H1 (cell line): ENCODE data around the gene SPAG17. TPM values are rescaled to one million over a fixed set of nuclear protein-coding genes. Genes with fewer than 3 reads are reported as not detected.

Source experiments
- CTCF ChIA-PET: fragments of 300-600 bp; sonication (Branson Sonifier 250); formaldehyde crosslinking; loops from one replicate; lab custom pipeline; 2021; ENCODE audit not compliant: partially characterized antibody; lab: Charles Lee
- POLR2A ChIA-PET: fragments of 300-600 bp; sonication (Branson Sonifier 250); formaldehyde crosslinking; loops from one replicate; lab custom pipeline; 2021; ENCODE audit warnings: inconsistent platforms; ENCODE audit not compliant: partially characterized antibody; lab: Charles Lee
- DNase-seq, 2 experiments: peaks; one replicate each; pipeline versions ENCODE4 v3.0.0 to v3.0.0-alpha.2; 2010 to 2022; ENCODE audit warnings: low spot score in 2 of 2, low read depth in 1 of 2, mixed read lengths in 1 of 2
- FAIRE-seq: peaks from 2 replicates; lab custom pipeline; 2011; peaks lifted over from hg19 to GRCh38; lab: Jason Lieb, UNC
- H2AFZ ChIP-seq: 2 replicates; pipeline ENCODE4 v1.8.1; 2012; ENCODE audit warnings: low read length, inconsistent platforms
- H2AK5ac ChIP-seq: 2 replicates; pipeline ENCODE4 v1.6.1; 2013; ENCODE audit warnings: low read depth, low read length
- H2BK120ac ChIP-seq: replicated peaks from 2 replicates; pipeline ENCODE3; 2013; ENCODE audit warnings: low read depth, low read length, inconsistent platforms
- H2BK12ac ChIP-seq: 2 replicates; pipeline ENCODE4 v1.6.1; 2013; ENCODE audit warnings: low read depth, low read length
- H2BK15ac ChIP-seq: 2 replicates; pipeline ENCODE4 v1.6.1; 2013; ENCODE audit warnings: low read length
- H2BK20ac ChIP-seq: 2 replicates; pipeline ENCODE4 v1.6.1; 2013; ENCODE audit warnings: low read length
- H2BK5ac ChIP-seq: 2 replicates; pipeline ENCODE4 v1.6.1; 2013; ENCODE audit warnings: low read depth, low read length
- H3K14ac ChIP-seq: 2 replicates; pipeline ENCODE4 v1.6.1; 2013; ENCODE audit warnings: inconsistent platforms; ENCODE audit not compliant: insufficient read length
- H3K18ac ChIP-seq: 2 replicates; pipeline ENCODE4 v1.6.1; 2013; ENCODE audit warnings: low read length; ENCODE audit errors: extremely low read depth
- H3K23ac ChIP-seq: 2 replicates; pipeline ENCODE4 v1.6.1; 2013; ENCODE audit warnings: inconsistent platforms; ENCODE audit not compliant: insufficient read length
- H3K23me2 ChIP-seq: 2 replicates; pipeline ENCODE4 v1.6.1; 2013; ENCODE audit warnings: low read depth, low read length
- H3K27ac ChIP-seq: 2 replicates; pipeline ENCODE4 v1.6.1; 2011; ENCODE audit warnings: low read depth, low read length, inconsistent platforms
- H3K27me3 ChIP-seq, 4 experiments: replicated peaks in 1 of 4; 1 replicate in 1 of 4; 2 replicates in 3 of 4; pipeline versions ENCODE4 v1.6.1 to v1.8.1; 2011 to 2013; ENCODE audit warnings: low read length in 3 of 4, mild to moderate bottlenecking in 3 of 4, inconsistent platforms in 2 of 4, mixed read lengths in 2 of 4, moderate library complexity in 1 of 4; ENCODE audit not compliant: control insufficient read depth in 3 of 4, insufficient read depth in 3 of 4; ENCODE audit errors: extremely low read depth in 1 of 4
- H3K36me3 ChIP-seq, 4 experiments: 2 replicates each; pipeline versions ENCODE4 v1.6.1 to v1.8.1; 2011 to 2013; ENCODE audit warnings: mild to moderate bottlenecking in 4 of 4, low read length in 3 of 4, moderate library complexity in 2 of 4, control low read depth in 1 of 4, inconsistent platforms in 1 of 4; ENCODE audit not compliant: insufficient read depth in 4 of 4, control insufficient read depth in 2 of 4
- H3K4ac ChIP-seq: replicated peaks from 2 replicates; pipeline ENCODE3; 2013; ENCODE audit warnings: low read length, low read depth, mixed read lengths, inconsistent platforms; ENCODE audit not compliant: insufficient read length
- H3K4me1 ChIP-seq, 4 experiments: replicated peaks in 1 of 4; 1 replicate in 1 of 4; 2 replicates in 3 of 4; pipeline versions ENCODE4 v1.6.1 to v1.8.1; 2011 to 2013; ENCODE audit warnings: low read length in 3 of 4, inconsistent platforms in 2 of 4, mixed read lengths in 1 of 4; ENCODE audit not compliant: insufficient read depth in 4 of 4, control insufficient read depth in 3 of 4
- H3K4me2 ChIP-seq, 2 experiments: 2 replicates each; pipeline versions ENCODE4 v1.6.1 to v1.8.1; 2011 to 2013; ENCODE audit warnings: low read depth in 2 of 2, low read length in 2 of 2, control low read depth in 1 of 2, inconsistent platforms in 1 of 2, mild to moderate bottlenecking in 1 of 2; ENCODE audit not compliant: insufficient read depth in 1 of 2
- H3K4me3 ChIP-seq, 4 experiments: fragments of 200-600, 300-600 bp in 1 of 4; sonication (generic), shearing (Covaris generic), sonication (Bioruptor Twin) in 1 of 4; 2 replicates each; pipeline versions ENCODE4 v1.5.1 to v1.8.1; 2011 to 2016; ENCODE audit warnings: low read length in 4 of 4, low read depth in 3 of 4, control low read depth in 2 of 4, inconsistent platforms in 2 of 4, mild to moderate bottlenecking in 2 of 4, mixed read lengths in 1 of 4, moderate library complexity in 1 of 4; ENCODE audit not compliant: insufficient read depth in 2 of 4; ENCODE audit errors: extremely low read depth in 1 of 4
- H3K56ac ChIP-seq: replicated peaks from 2 replicates; pipeline ENCODE3; 2013; ENCODE audit warnings: low read depth, mild to moderate bottlenecking, mixed read lengths, low read length, inconsistent platforms; ENCODE audit not compliant: insufficient read length
- H3K79me1 ChIP-seq: 2 replicates; pipeline ENCODE4 v1.6.1; 2013; ENCODE audit warnings: low read depth, low read length, control low read depth
- H3K79me2 ChIP-seq, 2 experiments: 2 replicates each; pipeline versions ENCODE4 v1.6.1 to v1.8.1; 2012 to 2013; ENCODE audit warnings: low read length in 2 of 2, mild to moderate bottlenecking in 2 of 2, inconsistent platforms in 1 of 2; ENCODE audit not compliant: insufficient read depth in 2 of 2, control insufficient read depth in 1 of 2
- H3K9ac ChIP-seq, 4 experiments: replicated peaks in 1 of 4; 1 replicate in 1 of 4; 2 replicates in 3 of 4; pipeline versions ENCODE4 v1.6.1 to v1.8.1; 2011 to 2013; ENCODE audit warnings: low read depth in 3 of 4, low read length in 3 of 4, control low read depth in 2 of 4, mild to moderate bottlenecking in 2 of 4, moderate library complexity in 2 of 4, inconsistent platforms in 1 of 4; ENCODE audit errors: extremely low read depth in 1 of 4
- H3K9me3 ChIP-seq, 2 experiments: 2 replicates each; pipeline versions ENCODE4 v1.6.1 to v1.8.1; 2012 to 2013; ENCODE audit warnings: mild to moderate bottlenecking in 2 of 2, moderate library complexity in 2 of 2, control low read depth in 1 of 2, inconsistent platforms in 1 of 2, low read depth in 1 of 2, low read length in 1 of 2, mixed read lengths in 1 of 2; ENCODE audit not compliant: insufficient read depth in 2 of 2
- H4K20me1 ChIP-seq, 2 experiments: replicated peaks in 1 of 2; 2 replicates each; pipeline versions ENCODE3 to v1.8.1; 2011 to 2013; ENCODE audit warnings: inconsistent platforms in 2 of 2, low read length in 2 of 2, mild to moderate bottlenecking in 1 of 2; ENCODE audit not compliant: insufficient read depth in 2 of 2, control insufficient read depth in 1 of 2
- H4K5ac ChIP-seq: 2 replicates; pipeline ENCODE4 v1.6.1; 2013; ENCODE audit warnings: low read length, low read depth, mixed read lengths, inconsistent platforms; ENCODE audit not compliant: insufficient read length
- H4K8ac ChIP-seq: 2 replicates; pipeline ENCODE4 v1.8.0; 2013; ENCODE audit warnings: mild to moderate bottlenecking, moderate library complexity, low read length, inconsistent platforms; ENCODE audit not compliant: insufficient read depth; ENCODE audit errors: extremely low read depth
- H4K91ac ChIP-seq: replicated peaks from 2 replicates; pipeline ENCODE3; 2013; ENCODE audit warnings: low read length, mixed read lengths, inconsistent platforms; ENCODE audit not compliant: insufficient read length
- BACH1 ChIP-seq: IDR thresholded peaks from 2 replicates; pipeline ENCODE4 v1.6.1; 2012; ENCODE audit warnings: low read length, improper control_type of control experiment
- HDAC2 ChIP-seq, 2 experiments: fragments of 300-600 bp in 1 of 2; sonication (generic) in 1 of 2; IDR thresholded peaks; 2 replicates each; pipeline ENCODE4 v1.6.1; 2011 to 2012; ENCODE audit warnings: low read depth in 2 of 2, low read length in 2 of 2, mild to moderate bottlenecking in 2 of 2, moderate library complexity in 2 of 2, borderline replicate concordance in 1 of 2, inconsistent platforms in 1 of 2
- KDM1A ChIP-seq: fragments of 200-600, 300-600 bp; sonication (generic); IDR thresholded peaks from 2 replicates; pipeline ENCODE4 v1.7.1; 2016; ENCODE audit warnings: mild to moderate bottlenecking, low read length, borderline replicate concordance
- POU5F1 ChIP-seq: IDR thresholded peaks from 2 replicates; pipeline ENCODE4 v1.6.1; 2011; ENCODE audit warnings: low read depth, mild to moderate bottlenecking, low read length, moderate library complexity
- RAD21 ChIP-seq, 2 experiments: IDR thresholded peaks in 1 of 2; conservative IDR thresholded peaks in 1 of 2; 2 replicates each; pipeline ENCODE4 v1.6.1; 2011; ENCODE audit warnings: low read depth in 2 of 2, low read length in 2 of 2, improper control_type of control experiment in 1 of 2, inconsistent platforms in 1 of 2, mild to moderate bottlenecking in 1 of 2, moderate library complexity in 1 of 2
- SP2 ChIP-seq: IDR thresholded peaks from 2 replicates; pipeline ENCODE4 v1.6.1; 2012; ENCODE audit warnings: mild to moderate bottlenecking, low read length, inconsistent platforms
- SRF ChIP-seq: IDR thresholded peaks from 2 replicates; pipeline ENCODE4 v1.6.1; 2011; ENCODE audit warnings: mild to moderate bottlenecking, low read depth, low read length, moderate library complexity
- whole genome bisulfite sequencing, 2 experiments: shearing (Covaris generic) in 1 of 2; methylation state at CpG; one replicate each; pipeline versions ENCODE4 v1.1.6 to v1.1.7; 2013 to 2015; ENCODE audit warnings: low lambda C conversion rate in 2 of 2, mixed read lengths in 2 of 2, inconsistent platforms in 1 of 2, low coverage in 1 of 2, missing lambda C conversion rate in 1 of 2; ENCODE audit not compliant: insufficient replicate concordance in 2 of 2, insufficient coverage in 1 of 2, insufficient read length in 1 of 2; ENCODE audit errors: extremely low coverage in 1 of 2, missing lambda C conversion rate in 1 of 2; 5-methylcytosine and 5-hydroxymethylcytosine counted together
- polyA plus RNA-seq, 7 experiments: library from polyadenylated mRNA; depleted of rRNA in 3 of 7; stranded (reverse) in 5 of 7; unstranded in 2 of 7; fragments of >200 nt in 5 of 7; fragments of 200-250 nt in 2 of 7; gene quantifications; 1 replicate in 5 of 7; 2 replicates in 1 of 7; 4 replicates in 1 of 7; pipeline versions ENCODE4 v1.2.1 to v1.2.3, GENCODE V29; 2011 to 2013; ENCODE audit warnings: missing spikeins in 2 of 7, mixed read lengths in 2 of 7
- total RNA-seq: library from RNA; stranded (reverse); fragmentation: NEBNext Ultra II Directional; extraction: Animal tissue kit (Norgen Biotek cat#: 25700); gene quantifications from 2 replicates; pipeline ENCODE4 v1.2.1, GENCODE V29; 2021
- TF ChIP-seq, protein P1 (sequence below): IDR thresholded peaks from 2 replicates; pipeline ENCODE4 v1.6.1; 2012; ENCODE audit warnings: inconsistent platforms

Gene SPAG17
- total and polyA plus RNA-seq, 2 of the 8 experiments (the other 6 are each of a cell fraction or from before 2014, with no cell fraction given), result 0.56 to 0.62 TPM

DNA sequence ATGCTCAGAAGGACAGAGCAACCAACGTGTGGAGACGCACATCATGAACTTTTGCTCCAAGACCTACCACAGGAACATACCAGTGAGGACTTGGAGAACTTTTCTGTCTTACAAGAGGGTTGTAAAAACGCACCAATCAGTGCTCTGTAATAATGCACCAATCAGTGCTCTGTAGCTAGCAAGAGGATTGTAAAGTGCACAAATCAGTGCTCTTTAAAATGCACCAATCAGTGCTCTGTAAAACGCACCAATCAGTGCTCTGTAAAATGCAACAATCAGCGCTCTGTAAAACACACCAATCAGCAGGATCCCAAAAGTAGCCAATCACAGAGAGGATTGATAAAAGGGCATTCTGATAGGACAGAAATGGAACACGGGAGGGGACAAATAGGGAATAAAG lies 40.4 kb upstream of the SPAG17 start:
- no peak overlapping the region for H2BK15ac ChIP-seq
- no peak overlapping the region for H3K27ac ChIP-seq
- no peak for DNase-seq
- no peak overlapping the region for H3K4ac ChIP-seq
- no peak overlapping the region for H2BK20ac ChIP-seq
- H4K91ac ChIP-seq, result no peak overlapping the region
- H2BK120ac ChIP-seq, result no peak overlapping the region
- no peaks in the 10 kb centered on the region for H4K20me1 ChIP-seq
- TF ChIP-seq POU5F1, result no peak
- TF ChIP-seq RAD21 (IDR thresholded peaks at IDR 0.05 in 1 of 2, conservative IDR thresholded peaks at IDR 0.05 in 1 of 2; ENCODE audit: low read depth in 2 of 2, low read length in 2 of 2), result no peak
- TF ChIP-seq, protein P1, sequence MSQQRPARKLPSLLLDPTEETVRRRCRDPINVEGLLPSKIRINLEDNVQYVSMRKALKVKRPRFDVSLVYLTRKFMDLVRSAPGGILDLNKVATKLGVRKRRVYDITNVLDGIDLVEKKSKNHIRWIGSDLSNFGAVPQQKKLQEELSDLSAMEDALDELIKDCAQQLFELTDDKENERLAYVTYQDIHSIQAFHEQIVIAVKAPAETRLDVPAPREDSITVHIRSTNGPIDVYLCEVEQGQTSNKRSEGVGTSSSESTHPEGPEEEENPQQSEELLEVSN, result no peak
- no peak for TF ChIP-seq KDM1A
- no peak for TF ChIP-seq BACH1
- no peak for TF ChIP-seq SRF
- no peak for TF ChIP-seq HDAC2 (IDR thresholded peaks at IDR 0.05; ENCODE audit: borderline replicate concordance in 1 of 2, low read depth in 2 of 2, low read length in 2 of 2)
- no peak for TF ChIP-seq SP2
- TF ChIP-seq, all 59 proteins: peak for 0
- no peak overlapping the region for H2BK12ac ChIP-seq
- H3K4me3 ChIP-seq, result no peak overlapping the region
- ChIA-PET POLR2A (no interaction called here), CTCF (interaction anchor here (0.6 to 1.6 kb wide), 3 partner anchors 15 to 25 kb away, joined by 3 to 7 read pairs (median 3); no protein-coding TSS in a partner anchor)
- H3K4me2 ChIP-seq, result no peak overlapping the region
- no peak for FAIRE-seq
- H2AK5ac ChIP-seq, result no peak overlapping the region
- H3K14ac ChIP-seq, result no peak overlapping the region
- no peaks in the 10 kb centered on the region for H3K23me2 ChIP-seq
- no peak overlapping the region for H3K9ac ChIP-seq
- no peaks in the 10 kb centered on the region for H3K9me3 ChIP-seq
- no peak overlapping the region for H4K5ac ChIP-seq
- H2AFZ ChIP-seq, result no peak overlapping the region
- no peaks in the 10 kb centered on the region for H3K4me1 ChIP-seq
- H3K18ac ChIP-seq, result no peak overlapping the region
- H3K36me3 ChIP-seq, result no peaks in the 10 kb centered on the region
- no peak overlapping the region for H2BK5ac ChIP-seq
- no peaks in the 10 kb centered on the region for H3K27me3 ChIP-seq
- no peak overlapping the region for H3K23ac ChIP-seq
- H4K8ac ChIP-seq, result no peak overlapping the region
- H3K79me2 ChIP-seq, result no peaks in the 10 kb centered on the region
- no peak overlapping the region for H3K56ac ChIP-seq
- whole genome bisulfite sequencing, 2 experiments, result 92% methylated on average over 6 of the region's 6 CpGs; no CpG with 5 or more reads in 1 of the 2 experiments
- H3K79me1 ChIP-seq, result no peaks in the 10 kb centered on the region
